Measurements from ENCODE around the gene SLC30A3.

SLC30A3 gene

DNA sequence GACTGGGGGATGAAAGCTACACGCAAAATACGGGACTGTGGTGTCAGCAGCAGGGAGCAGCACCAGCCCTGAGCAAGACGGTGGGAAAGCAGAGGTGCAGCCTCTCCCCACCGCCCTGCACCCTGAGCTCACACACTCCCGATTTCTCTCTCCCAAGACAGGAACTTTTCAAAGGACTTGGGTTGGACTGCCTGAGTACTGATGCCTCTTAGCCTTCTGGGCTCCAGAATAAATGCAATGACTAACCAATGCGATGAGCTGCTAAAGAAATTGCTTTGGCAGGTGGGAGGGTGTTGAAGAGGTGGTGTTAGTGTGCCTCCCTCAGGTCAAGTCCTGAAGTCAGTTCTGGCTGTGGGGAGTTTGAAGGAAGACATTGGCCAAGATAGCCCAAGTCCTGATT, 29.0 kb upstream of the SLC30A3 start:
- peaks cover 21% of the 10 kb centered on the region for H3K4me1 Mint-ChIP-seq

DNA sequence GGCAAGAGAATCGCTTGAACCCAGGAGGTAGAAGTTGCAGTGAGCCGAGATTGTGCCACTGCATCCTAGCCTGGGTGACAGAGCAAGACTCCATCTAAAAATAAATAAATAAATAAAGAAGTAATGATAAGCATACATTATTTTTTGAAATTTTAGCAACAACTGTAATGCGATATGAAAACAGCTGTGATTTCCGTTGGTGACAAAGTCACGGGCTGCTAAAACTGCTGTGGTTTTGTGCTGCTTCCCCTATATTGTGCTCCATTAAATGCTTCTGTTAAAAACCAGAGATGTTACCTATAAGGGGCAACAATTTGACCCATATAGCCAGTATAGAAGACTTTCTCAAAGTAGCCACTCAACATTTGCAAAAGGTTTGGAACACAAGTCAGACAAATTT, 27.7 kb upstream of the SLC30A3 start:
- no peak overlapping the region for H3K4me3 Mint-ChIP-seq
- TF ChIP-seq, protein P1, sequence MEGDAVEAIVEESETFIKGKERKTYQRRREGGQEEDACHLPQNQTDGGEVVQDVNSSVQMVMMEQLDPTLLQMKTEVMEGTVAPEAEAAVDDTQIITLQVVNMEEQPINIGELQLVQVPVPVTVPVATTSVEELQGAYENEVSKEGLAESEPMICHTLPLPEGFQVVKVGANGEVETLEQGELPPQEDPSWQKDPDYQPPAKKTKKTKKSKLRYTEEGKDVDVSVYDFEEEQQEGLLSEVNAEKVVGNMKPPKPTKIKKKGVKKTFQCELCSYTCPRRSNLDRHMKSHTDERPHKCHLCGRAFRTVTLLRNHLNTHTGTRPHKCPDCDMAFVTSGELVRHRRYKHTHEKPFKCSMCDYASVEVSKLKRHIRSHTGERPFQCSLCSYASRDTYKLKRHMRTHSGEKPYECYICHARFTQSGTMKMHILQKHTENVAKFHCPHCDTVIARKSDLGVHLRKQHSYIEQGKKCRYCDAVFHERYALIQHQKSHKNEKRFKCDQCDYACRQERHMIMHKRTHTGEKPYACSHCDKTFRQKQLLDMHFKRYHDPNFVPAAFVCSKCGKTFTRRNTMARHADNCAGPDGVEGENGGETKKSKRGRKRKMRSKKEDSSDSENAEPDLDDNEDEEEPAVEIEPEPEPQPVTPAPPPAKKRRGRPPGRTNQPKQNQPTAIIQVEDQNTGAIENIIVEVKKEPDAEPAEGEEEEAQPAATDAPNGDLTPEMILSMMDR (IDR thresholded peaks at IDR 0.05; ENCODE audit: unreplicated experiment in 3 of 3): no peak
- peaks cover 40% of the 10 kb centered on the region for H3K27me3 Mint-ChIP-seq (ENCODE audit: low read depth)
- H3K36me3 Mint-ChIP-seq (ENCODE audit: low read depth): no peaks in the 10 kb centered on the region
- no peak overlapping the region for H3K27ac Mint-ChIP-seq
- peaks cover 27% of the 10 kb centered on the region for H3K4me1 Mint-ChIP-seq
- H3K9me3 Mint-ChIP-seq: no peaks in the 10 kb centered on the region

More for the DNA sequence above, 29.0 kb upstream of the SLC30A3 start:
- TF ChIP-seq, protein P1 (IDR thresholded peaks at IDR 0.05; ENCODE audit: unreplicated experiment in 3 of 3): peak in 1 of 3 experiments; percentile 17
- Mint-ChIP-seq H3K9me3 (no peaks in the 10 kb centered on the region), H3K27ac (no peak overlapping the region), H3K36me3 (ENCODE audit: low read depth) (no peaks in the 10 kb centered on the region), H3K4me3 (no peak overlapping the region), H3K27me3 (ENCODE audit: low read depth) (peaks cover 32% of the 10 kb centered on the region)

DNA sequence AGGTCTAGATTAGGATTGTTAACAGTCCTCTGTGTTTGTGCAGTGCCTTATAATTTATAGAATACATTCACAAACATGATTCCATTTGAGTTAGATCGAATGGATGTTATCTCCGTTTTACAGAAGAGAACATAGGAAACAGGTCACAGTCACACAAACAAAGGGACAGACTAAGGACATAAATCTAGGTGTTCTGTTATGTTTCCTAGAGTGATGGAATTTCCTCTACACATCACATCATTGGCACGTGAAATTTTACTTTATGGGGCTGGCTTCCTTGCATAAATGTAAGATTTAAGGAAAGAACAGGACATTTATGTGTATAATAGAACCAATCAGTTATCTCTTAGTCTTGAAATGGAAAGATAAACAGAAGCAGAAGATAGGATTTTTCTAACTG, 25.8 kb upstream of the SLC30A3 start:
- H3K4me1 Mint-ChIP-seq: peaks cover 38% of the 10 kb centered on the region
- TF ChIP-seq, protein P1 (IDR thresholded peaks at IDR 0.05; ENCODE audit: unreplicated experiment in 3 of 3): no peak
- H3K4me3 Mint-ChIP-seq: no peak overlapping the region
- peaks cover 45% of the 10 kb centered on the region for H3K27me3 Mint-ChIP-seq (ENCODE audit: low read depth)
- no peaks in the 10 kb centered on the region for H3K36me3 Mint-ChIP-seq (ENCODE audit: low read depth)
- H3K27ac Mint-ChIP-seq: no peak overlapping the region
- no peaks in the 10 kb centered on the region for H3K9me3 Mint-ChIP-seq

DNA sequence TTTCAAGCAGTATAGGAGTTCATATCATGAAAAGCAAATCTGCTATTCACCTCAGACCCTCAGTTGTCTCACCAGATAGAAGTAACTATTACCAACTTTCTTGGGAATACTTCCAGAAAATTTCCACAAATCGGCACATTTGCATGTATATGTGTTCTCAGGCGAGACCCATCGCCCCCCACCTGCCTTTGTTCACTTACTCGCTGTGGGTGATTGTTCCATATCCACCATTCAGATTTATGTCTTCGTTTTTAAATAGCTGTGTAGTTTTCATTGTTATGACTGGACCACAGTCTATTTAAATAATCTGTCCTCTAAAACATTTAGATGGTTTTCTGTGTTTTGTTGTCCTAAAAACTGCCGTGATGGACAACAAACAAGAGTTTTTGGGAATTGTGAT, 22.6 kb upstream of the SLC30A3 start:
- Mint-ChIP-seq H3K9me3 (no peaks in the 10 kb centered on the region), H3K27ac (no peak overlapping the region), H3K4me3 (peak overlapping the region in 2 of 3 experiments; percentile 7 to 81), H3K4me1 (peaks cover 56% of the 10 kb centered on the region), H3K36me3 (ENCODE audit: low read depth) (no peaks in the 10 kb centered on the region), H3K27me3 (ENCODE audit: low read depth) (peaks cover 33% of the 10 kb centered on the region)
- TF ChIP-seq, protein P1 (IDR thresholded peaks at IDR 0.05; ENCODE audit: unreplicated experiment in 3 of 3): no peak

DNA sequence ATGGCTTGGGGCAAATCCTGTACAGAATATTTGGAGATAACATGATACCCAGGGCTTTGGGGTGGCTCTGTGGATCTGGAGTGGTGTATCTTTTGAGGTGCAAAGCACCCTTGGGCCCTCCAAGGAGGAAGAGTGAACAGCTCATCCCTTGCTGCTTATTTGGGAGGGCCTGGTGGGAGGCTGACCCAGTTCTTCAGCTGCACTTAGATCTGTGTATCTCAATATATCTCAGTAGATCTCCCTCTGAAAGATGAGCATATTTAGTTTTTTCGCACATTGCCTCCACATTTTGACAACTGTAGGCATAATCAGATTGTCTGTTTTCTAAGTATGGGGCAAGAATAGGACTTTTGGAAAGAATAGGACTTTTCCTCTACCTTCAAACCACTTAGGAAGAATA, 22.1 kb upstream of the SLC30A3 start:
- H3K27me3 Mint-ChIP-seq (ENCODE audit: low read depth): peaks cover 33% of the 10 kb centered on the region
- H3K9me3 Mint-ChIP-seq: no peaks in the 10 kb centered on the region
- TF ChIP-seq, protein P1 (IDR thresholded peaks at IDR 0.05; ENCODE audit: unreplicated experiment in 3 of 3): no peak
- H3K4me3 Mint-ChIP-seq: peak overlapping the region; percentile 5 to 81 (median 7)
- peaks cover 59% of the 10 kb centered on the region for H3K4me1 Mint-ChIP-seq
- H3K36me3 Mint-ChIP-seq (ENCODE audit: low read depth): no peaks in the 10 kb centered on the region
- H3K27ac Mint-ChIP-seq: peak overlapping the region in 1 of 3 experiments; percentile 4

DNA sequence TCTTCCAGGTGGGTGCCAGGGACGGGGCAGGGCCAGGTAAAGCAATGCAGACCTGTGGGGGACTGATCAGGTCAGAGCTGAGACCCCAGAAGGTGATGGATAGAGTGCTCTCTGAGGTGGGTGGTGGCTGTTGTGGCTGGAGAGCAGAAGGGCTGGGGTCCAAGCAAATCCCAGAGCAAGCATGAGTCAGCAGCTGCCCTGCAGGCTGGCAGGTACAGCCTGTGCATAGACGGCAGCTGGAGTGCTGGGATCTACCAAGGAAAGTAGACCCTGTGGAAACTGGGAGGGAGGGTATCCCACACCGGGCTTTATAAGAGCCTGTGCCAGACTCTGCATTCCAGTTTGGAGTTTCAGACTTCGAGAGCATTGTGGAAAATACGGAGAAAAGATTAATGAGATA, 20.0 kb upstream of the SLC30A3 start:
- Mint-ChIP-seq H3K4me1 (peaks cover 54% of the 10 kb centered on the region), H3K9me3 (no peaks in the 10 kb centered on the region), H3K27me3 (ENCODE audit: low read depth) (peaks cover 32% of the 10 kb centered on the region), H3K27ac (peak overlapping the region; percentile 69 to 95 (median 74)), H3K4me3 (peak overlapping the region; percentile 67 to 91 (median 81)), H3K36me3 (ENCODE audit: low read depth) (no peaks in the 10 kb centered on the region)
- TF ChIP-seq, protein P1 (IDR thresholded peaks at IDR 0.05; ENCODE audit: unreplicated experiment in 3 of 3): no peak
